Activated CD4-positive, alpha-beta T cell treated with anti-CD3 and anti-CD28 coated beads for 36 hours (primary cell): ENCODE results near the gene GLDC. TPM values are rescaled to one million over a fixed set of nuclear protein-coding genes. Genes with fewer than 3 reads are reported as not detected.
A peak's percentile ranks its signal among the peaks of the same experiment; 100 is the strongest.

ENCODE experiments used
- ATAC-seq: fragments of 200-7000 bp; cut with Tn5 transposase; one replicate; pipeline ENCODE4 v1.10.0; 2021; ENCODE audit warnings: mild to moderate bottlenecking, moderate library complexity
- CTCF ChIA-PET: fragments of 350-600 bp; sonication (Branson Sonifier 250); formaldehyde crosslinking; loops from one replicate; lab custom pipeline; 2021; ENCODE audit warnings: antibody characterized with exemption; lab: Charles Lee
- POLR2A ChIA-PET: fragments of 350-600 bp; sonication (Branson Sonifier 250); formaldehyde crosslinking; loops from one replicate; lab custom pipeline; 2021; ENCODE audit warnings: antibody characterized with exemption, inconsistent platforms; lab: Charles Lee
- DNase-seq: peaks from one replicate; pipeline ENCODE4 v3.0.0-alpha.2; 2020
- H3K27ac Mint-ChIP-seq: one replicate; pipeline ENCODE4 v1.8.0; 2021; ENCODE audit warnings: mixed read lengths
- H3K27me3 Mint-ChIP-seq: one replicate; pipeline ENCODE4 v1.8.0; 2021; ENCODE audit warnings: mixed read lengths
- H3K36me3 Mint-ChIP-seq: one replicate; pipeline ENCODE4 v1.8.0; 2021; ENCODE audit warnings: low read depth, mixed read lengths
- H3K4me1 Mint-ChIP-seq: one replicate; pipeline ENCODE4 v1.8.0; 2021; ENCODE audit warnings: mixed read lengths
- H3K4me3 Mint-ChIP-seq: one replicate; pipeline ENCODE4 v1.8.0; 2021; ENCODE audit warnings: mild to moderate bottlenecking, moderate library complexity, mixed read lengths
- H3K9me3 Mint-ChIP-seq: one replicate; pipeline ENCODE4 v1.8.0; 2021; ENCODE audit warnings: low read depth, mixed read lengths
- intact Hi-C, 2 experiments: fragments of 100-400 bp; cut with DNase I in 1 of 2; cut with micrococcal nuclease in 1 of 2; formaldehyde crosslinking; loops; one replicate each; pipeline versions ENCODE4 v1.14.2 to v1.15.1; 2022 to 2024; cut with DNase I, micrococcal nuclease
- total RNA-seq, 2 experiments: library from RNA; stranded (reverse); gene quantifications; one replicate each; pipeline ENCODE4 v1.2.3, GENCODE V29; 2021

GLDC gene
- total RNA-seq, 2 experiments from 2014 or later, result 0.95 to 1.8 TPM

DNA sequence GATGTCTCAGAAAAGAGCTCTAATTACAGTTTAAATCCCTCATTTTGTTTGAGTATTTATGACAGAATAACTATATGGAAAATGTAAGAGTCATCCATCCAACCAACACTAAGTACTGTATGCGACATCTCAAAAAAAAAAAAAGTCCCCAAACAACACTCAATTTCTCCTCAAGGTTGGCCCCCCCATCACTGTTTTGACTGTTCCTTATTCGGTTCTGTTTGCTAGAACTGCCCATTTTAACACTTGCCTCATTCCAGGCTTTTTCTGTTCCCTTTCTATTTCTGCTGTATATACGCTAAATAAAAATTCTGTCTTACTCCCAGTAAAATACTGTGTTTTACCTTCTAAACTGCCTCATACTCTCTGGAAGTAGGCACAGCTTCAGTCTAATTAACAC, 25.2 kb downstream of the GLDC start:
- intact Hi-C loops, result no loop called here
- CTCF ChIA-PET, result interaction anchor here (0.7 kb wide), 1 partner anchor 29 kb away, joined by 3 read pairs; no protein-coding TSS in a partner anchor
- ATAC-seq (no peak), DNase-seq (no peak)
- Mint-ChIP-seq H3K27ac (no peak overlapping the region), H3K9me3 (no peaks in the 10 kb centered on the region), H3K4me1 (no peaks in the 10 kb centered on the region), H3K36me3 (no peaks in the 10 kb centered on the region), H3K4me3 (no peak overlapping the region), H3K27me3 (peaks cover 3% of the 10 kb centered on the region)
- POLR2A ChIA-PET, result no interaction called here

DNA sequence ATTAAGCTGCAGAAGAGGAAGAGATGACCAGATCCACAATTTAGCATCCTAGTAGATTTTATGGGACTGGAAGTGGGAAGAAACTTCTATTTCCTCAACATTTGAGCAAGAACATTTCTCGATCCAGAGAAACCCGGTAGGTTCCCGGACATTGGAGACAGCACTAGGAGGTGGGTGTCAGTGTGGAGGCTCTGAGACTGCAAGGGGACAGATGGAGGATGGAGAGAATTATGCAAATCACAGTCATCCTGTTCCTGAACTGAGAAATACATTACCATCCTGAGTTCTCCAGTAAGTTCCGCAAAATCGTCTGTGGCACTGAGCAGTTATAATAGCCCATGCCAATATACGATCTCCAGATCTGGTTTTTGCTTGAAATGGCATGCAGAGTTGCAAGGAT, 25.6 kb downstream of the GLDC start:
- H3K27me3 Mint-ChIP-seq, result peaks cover 3% of the 10 kb centered on the region
- ChIA-PET CTCF (interaction anchor here (0.7 kb wide), 1 partner anchor 30 kb away, joined by 3 read pairs; no protein-coding TSS in a partner anchor), POLR2A (no interaction called here)
- ATAC-seq (no peak), DNase-seq (no peak)
- H3K4me1 Mint-ChIP-seq, result no peaks in the 10 kb centered on the region
- no peak overlapping the region for H3K27ac Mint-ChIP-seq
- H3K4me3 Mint-ChIP-seq, result no peak overlapping the region
- no peaks in the 10 kb centered on the region for H3K36me3 Mint-ChIP-seq
- no peaks in the 10 kb centered on the region for H3K9me3 Mint-ChIP-seq
- intact Hi-C loops, result loop anchor here in 1 of 2 experiments (5.0 kb wide), 1 partner anchor 717 kb away; no protein-coding TSS in a partner anchor

DNA sequence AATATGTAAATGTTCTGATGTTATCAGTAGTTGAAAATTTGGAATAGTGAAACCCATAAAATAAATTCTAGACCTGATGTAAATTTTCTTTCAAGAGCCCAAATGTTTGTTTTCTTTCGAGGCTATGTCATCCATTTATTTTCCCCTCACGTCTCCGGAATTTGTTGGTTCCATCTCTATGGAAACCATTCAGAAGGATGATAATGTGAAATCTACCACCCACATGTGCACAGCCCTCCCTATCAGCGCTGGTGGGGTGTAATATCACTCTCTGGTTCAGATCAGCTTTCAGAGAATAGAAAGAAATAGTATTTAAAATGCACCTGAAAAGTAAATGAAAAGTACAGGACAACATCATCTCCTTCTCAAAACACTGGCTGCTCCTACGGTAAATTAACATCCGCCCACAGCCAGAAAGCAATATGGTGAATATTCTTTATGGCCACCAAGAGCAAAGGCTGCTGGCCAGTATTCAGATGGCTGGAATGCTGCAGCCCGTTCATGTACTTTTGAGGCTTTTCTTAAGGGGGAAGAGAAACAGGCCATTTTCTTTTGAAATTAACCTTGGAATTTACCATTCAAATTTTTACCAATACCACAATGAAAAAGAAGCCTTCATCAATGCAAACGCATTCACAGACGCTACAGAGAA, 28.5 kb downstream of the GLDC start:
- Mint-ChIP-seq H3K4me1 (no peaks in the 10 kb centered on the region), H3K9me3 (no peaks in the 10 kb centered on the region), H3K36me3 (no peaks in the 10 kb centered on the region), H3K4me3 (no peak overlapping the region), H3K27ac (no peak overlapping the region), H3K27me3 (peaks cover 3% of the 10 kb centered on the region)
- intact Hi-C loops, result loop anchor here in 1 of 2 experiments (5.0 kb wide), 1 partner anchor 720 kb away; no protein-coding TSS in a partner anchor
- CTCF ChIA-PET, result no interaction called here
- ATAC-seq, result no peak
- no peak for DNase-seq
- POLR2A ChIA-PET, result no interaction called here

DNA sequence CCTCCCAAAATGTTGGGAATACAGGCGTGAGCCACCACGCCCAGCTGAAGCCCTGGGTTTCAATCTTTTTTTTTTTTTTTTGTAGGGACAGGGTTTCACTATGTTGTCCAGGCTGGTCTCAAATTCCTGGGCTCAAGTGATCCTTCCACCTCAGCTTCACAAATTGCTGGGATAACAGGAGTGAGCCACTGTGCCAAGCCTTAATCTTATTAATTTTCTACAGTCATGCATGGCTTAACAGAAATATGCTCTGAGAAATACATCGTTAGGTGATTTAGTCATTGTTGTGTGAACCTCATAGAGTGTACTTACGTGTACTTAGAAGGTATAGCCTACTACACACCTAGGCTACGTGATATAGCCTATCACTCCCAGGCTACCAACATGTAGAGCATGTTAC, 31.0 kb downstream of the GLDC start:
- H3K4me1 Mint-ChIP-seq, result no peaks in the 10 kb centered on the region
- H3K27me3 Mint-ChIP-seq, result peaks cover 3% of the 10 kb centered on the region
- intact Hi-C loops, result no loop called here
- ATAC-seq (no peak), DNase-seq (no peak)
- ChIA-PET CTCF (no interaction called here), POLR2A (no interaction called here)
- no peaks in the 10 kb centered on the region for H3K9me3 Mint-ChIP-seq
- no peak overlapping the region for H3K4me3 Mint-ChIP-seq
- no peak overlapping the region for H3K27ac Mint-ChIP-seq
- no peaks in the 10 kb centered on the region for H3K36me3 Mint-ChIP-seq

DNA sequence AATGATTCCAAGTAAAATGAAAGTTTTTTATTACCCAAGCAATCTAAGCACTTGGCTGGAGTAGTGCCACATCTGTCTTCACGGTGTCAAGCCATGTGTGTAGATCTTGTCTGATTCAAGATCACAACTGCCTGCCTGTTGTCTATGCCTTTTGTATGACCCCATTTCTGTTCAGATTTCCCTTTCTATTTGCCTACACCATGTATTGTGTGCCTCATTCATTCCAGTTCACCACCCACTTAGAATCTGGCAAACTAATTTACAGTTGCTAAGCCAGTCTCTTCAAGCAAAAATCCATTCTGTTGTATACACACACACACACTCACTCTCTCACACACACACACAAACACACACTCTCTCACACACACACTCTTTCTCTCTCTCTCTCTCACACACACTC, 33.7 kb downstream of the GLDC start:
- no peaks in the 10 kb centered on the region for H3K27me3 Mint-ChIP-seq
- no peak for DNase-seq
- H3K9me3 Mint-ChIP-seq, result no peaks in the 10 kb centered on the region
- intact Hi-C loops, result no loop called here
- H3K4me1 Mint-ChIP-seq, result no peaks in the 10 kb centered on the region
- no peak overlapping the region for H3K4me3 Mint-ChIP-seq
- H3K36me3 Mint-ChIP-seq, result no peaks in the 10 kb centered on the region
- POLR2A ChIA-PET, result no interaction called here
- no peak overlapping the region for H3K27ac Mint-ChIP-seq
- no peak for ATAC-seq
- CTCF ChIA-PET, result no interaction called here

DNA sequence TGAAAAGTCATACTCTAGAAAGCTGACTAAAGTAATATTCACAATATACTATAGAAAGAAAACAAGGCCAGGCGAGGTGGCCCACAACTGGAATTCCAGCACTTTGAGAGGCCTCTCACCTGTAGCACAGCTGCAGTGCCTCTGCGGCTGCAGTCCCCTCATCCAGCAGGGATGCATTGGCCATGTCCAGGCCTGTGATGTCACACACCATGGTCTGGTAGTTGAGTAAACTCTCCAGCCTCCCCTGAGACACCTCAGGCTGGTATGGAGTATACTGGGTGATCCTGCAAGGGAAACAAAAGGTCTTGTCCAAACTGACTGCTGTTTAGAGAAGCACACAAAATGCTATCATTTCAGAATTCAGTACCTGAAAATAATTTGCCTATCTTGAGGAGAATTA, 35.5 kb downstream of the GLDC start:
- DNase-seq, result no peak
- no peaks in the 10 kb centered on the region for H3K9me3 Mint-ChIP-seq
- POLR2A ChIA-PET, result no interaction called here
- no peaks in the 10 kb centered on the region for H3K4me1 Mint-ChIP-seq
- H3K27ac Mint-ChIP-seq, result no peak overlapping the region
- no peak for ATAC-seq
- H3K36me3 Mint-ChIP-seq, result no peaks in the 10 kb centered on the region
- H3K27me3 Mint-ChIP-seq, result no peaks in the 10 kb centered on the region
- intact Hi-C loops, result no loop called here
- H3K4me3 Mint-ChIP-seq, result no peak overlapping the region
- CTCF ChIA-PET, result no interaction called here

DNA sequence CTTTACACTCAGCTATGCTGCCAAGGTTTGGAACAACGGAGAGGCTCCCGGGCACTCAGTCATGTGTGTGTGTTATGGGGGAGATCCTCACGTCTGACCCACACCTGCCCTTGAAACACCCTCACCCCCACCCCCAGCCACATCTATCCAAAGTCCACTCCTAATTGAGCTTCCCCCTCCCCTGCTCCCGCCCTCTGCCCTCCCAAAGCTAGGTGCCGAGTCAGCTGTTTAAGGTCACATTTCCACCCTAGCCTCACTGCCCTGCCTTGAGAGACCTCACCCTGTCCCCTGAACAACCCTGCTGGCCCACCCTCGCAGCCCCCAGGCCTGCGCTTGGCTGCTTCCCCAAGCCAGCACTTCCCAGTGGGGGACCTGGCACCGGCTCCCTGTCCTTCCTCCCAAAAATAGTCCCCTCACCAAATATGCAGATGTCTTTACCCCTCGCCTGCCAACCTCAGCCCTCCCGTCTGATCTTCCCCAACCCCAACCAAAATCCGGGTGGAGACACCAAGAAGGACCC, 36.0 kb downstream of the GLDC start:
- H3K27ac Mint-ChIP-seq, result no peak overlapping the region

DNA sequence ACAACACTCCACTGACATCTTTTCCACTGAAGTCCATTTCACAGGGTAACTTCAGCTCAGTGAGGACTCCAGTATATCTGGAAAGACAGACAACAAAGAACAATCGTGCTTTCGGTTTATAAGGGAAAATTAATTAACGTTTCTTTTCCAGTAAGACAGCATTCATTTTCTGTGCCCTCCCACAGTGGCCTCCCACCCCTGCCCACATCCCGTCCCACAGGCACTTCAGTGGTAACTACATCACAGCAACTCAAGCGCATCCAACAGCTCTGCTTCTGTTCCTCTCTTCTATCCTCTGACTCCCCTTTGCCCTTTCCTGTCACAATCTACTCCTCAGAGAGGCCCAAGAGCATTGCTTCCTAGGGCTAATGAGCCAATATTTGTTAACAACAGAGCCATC, 40.3 kb downstream of the GLDC start:
- Mint-ChIP-seq H3K36me3 (no peaks in the 10 kb centered on the region), H3K4me3 (no peak overlapping the region), H3K9me3 (no peaks in the 10 kb centered on the region), H3K27me3 (peaks cover 2% of the 10 kb centered on the region), H3K4me1 (no peaks in the 10 kb centered on the region), H3K27ac (no peak overlapping the region)
- CTCF ChIA-PET, result no interaction called here
- no peak for ATAC-seq
- intact Hi-C loops, result no loop called here
- POLR2A ChIA-PET, result no interaction called here
- DNase-seq, result no peak

More for the DNA sequence above, 36.0 kb downstream of the GLDC start:
- CTCF ChIA-PET, result no interaction called here
- Mint-ChIP-seq H3K4me3 (no peak overlapping the region), H3K27me3 (no peaks in the 10 kb centered on the region), H3K36me3 (no peaks in the 10 kb centered on the region), H3K4me1 (no peaks in the 10 kb centered on the region), H3K9me3 (no peaks in the 10 kb centered on the region)
- POLR2A ChIA-PET, result no interaction called here
- intact Hi-C loops, result no loop called here
- DNase-seq (no peak), ATAC-seq (no peak)

DNA sequence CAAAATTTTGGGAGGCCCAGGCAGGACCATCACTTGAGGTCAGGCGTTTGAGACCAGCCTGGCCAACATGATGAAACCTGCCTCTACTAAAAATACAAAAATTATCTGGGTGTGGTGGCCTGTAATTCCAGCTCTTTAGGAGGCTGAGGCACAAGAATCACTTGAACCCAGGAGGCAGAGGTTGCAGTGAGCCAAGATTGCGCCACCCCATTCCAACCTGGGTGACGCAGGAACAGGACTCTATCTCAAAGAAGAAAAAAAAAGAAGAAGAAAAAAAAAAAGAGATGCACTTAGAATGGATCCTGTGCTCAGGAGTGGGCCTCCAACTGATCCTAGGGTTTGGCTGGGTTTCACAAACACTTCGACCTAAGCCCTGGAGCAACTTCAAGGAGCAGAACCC, 45.1 kb downstream of the GLDC start:
- H3K36me3 Mint-ChIP-seq, result no peaks in the 10 kb centered on the region
- no peak overlapping the region for H3K4me3 Mint-ChIP-seq
- H3K4me1 Mint-ChIP-seq, result peaks cover 10% of the 10 kb centered on the region
- no peak for ATAC-seq
- peaks cover 2% of the 10 kb centered on the region for H3K27me3 Mint-ChIP-seq
- no peak overlapping the region for H3K27ac Mint-ChIP-seq
- H3K9me3 Mint-ChIP-seq, result no peaks in the 10 kb centered on the region
- POLR2A ChIA-PET, result no interaction called here
- intact Hi-C loops, result no loop called here
- DNase-seq, result no peak
- CTCF ChIA-PET, result interaction anchor here (1.5 kb wide), 1 partner anchor 15 kb away, joined by 4 read pairs; no protein-coding TSS in a partner anchor

DNA sequence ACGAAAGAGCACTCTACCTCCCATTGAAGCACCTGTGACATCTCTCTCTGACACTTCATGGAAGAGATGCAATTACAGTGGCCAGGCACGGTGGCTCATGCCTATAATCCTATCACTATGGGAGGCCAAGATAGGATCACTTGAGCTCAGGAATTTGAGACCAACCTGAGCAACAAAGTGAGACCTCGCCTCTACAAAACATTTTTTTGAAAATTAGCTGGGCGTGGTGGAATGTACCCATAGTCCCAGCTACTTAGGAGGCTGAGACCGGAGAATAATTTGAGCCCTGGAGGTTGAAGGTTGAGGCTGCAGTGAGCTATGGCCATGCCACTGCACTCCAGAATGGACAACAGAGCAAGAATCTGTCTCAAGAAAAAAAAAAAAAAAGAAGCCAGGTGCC, 45.5 kb downstream of the GLDC start:
- ATAC-seq (no peak), DNase-seq (no peak)
- Mint-ChIP-seq H3K4me1 (peaks cover 10% of the 10 kb centered on the region), H3K27ac (no peak overlapping the region), H3K9me3 (no peaks in the 10 kb centered on the region), H3K4me3 (no peak overlapping the region), H3K36me3 (no peaks in the 10 kb centered on the region), H3K27me3 (peaks cover 2% of the 10 kb centered on the region)
- POLR2A ChIA-PET, result no interaction called here
- CTCF ChIA-PET, result interaction anchor here (1.5 kb wide), 1 partner anchor 15 kb away, joined by 4 read pairs; no protein-coding TSS in a partner anchor
- intact Hi-C loops, result no loop called here

DNA sequence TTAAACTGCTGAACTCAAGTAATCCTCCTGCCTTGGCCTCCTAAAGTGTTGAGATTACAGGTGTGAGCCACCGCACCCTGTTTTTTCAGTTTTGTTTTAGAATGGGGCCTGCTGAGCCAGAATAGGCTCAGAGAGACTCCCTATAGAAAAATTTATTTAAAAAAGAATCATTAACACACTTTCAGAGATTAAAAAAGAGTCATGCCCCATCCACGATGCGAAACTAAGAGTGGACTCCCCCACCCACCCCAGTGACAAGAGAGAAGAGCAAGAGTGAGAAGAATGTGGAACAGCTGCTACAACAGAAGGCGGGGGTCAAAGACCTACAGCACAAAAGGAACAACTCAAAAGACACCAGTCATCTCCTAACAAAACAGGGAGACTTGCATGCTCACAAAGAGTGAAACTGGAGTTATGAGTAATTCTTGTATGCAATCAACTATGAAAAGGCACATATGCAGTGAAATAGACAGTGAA, 47.2 kb downstream of the GLDC start:
- ChIA-PET CTCF (interaction anchor here (0.9 to 1.5 kb wide), 3 partner anchors 11 to 71 kb away, joined by 3 to 5 read pairs (median 4); no protein-coding TSS in a partner anchor), POLR2A (no interaction called here)
- Mint-ChIP-seq H3K9me3 (no peaks in the 10 kb centered on the region), H3K27ac (peak overlapping the region; percentile 80), H3K27me3 (peaks cover 2% of the 10 kb centered on the region), H3K4me1 (peaks cover 10% of the 10 kb centered on the region), H3K36me3 (no peaks in the 10 kb centered on the region), H3K4me3 (no peak overlapping the region)
- intact Hi-C loops, result loop anchor here (1.0 to 5.0 kb wide), 6 partner anchors 31 to 159 kb away; partner anchors contain the start of genes KDM4C (in 2 of the 2) and GLDC (in 1 of the 2)
- peak; percentile 66 for DNase-seq
- ATAC-seq, result peak; percentile 95

DNA sequence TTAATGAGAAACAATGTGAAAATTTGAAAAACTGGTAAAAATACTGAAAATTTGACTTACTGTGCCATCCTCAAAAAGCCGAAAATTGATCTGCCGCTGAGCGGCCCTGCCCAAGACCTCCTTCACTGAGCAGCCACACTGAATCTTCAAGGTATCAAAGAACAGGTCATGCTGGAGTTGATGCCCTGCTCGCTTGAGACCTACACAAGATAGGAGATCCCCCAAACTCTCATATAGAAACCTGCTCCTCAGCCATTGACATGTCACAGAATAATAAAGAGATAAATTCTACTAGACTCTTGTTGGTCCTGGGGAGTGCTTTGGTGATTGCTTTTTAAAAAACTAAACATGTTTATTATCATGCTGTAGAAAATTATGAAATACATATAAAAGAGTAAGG, 52.7 kb downstream of the GLDC start:
- POLR2A ChIA-PET, result no interaction called here
- no peaks in the 10 kb centered on the region for H3K9me3 Mint-ChIP-seq

More for the DNA sequence above, 52.7 kb downstream of the GLDC start:
- Mint-ChIP-seq H3K4me1 (peaks cover 2% of the 10 kb centered on the region), H3K36me3 (no peaks in the 10 kb centered on the region), H3K27ac (no peak overlapping the region), H3K4me3 (no peak overlapping the region), H3K27me3 (no peaks in the 10 kb centered on the region)
- no peak for DNase-seq
- intact Hi-C loops, result no loop called here
- no peak for ATAC-seq
- CTCF ChIA-PET, result interaction anchor here (1.0 to 1.2 kb wide), 2 partner anchors 74 to 142 kb away, joined by 3 read pairs; no protein-coding TSS in a partner anchor
